Measurements from ENCODE around the gene AMHR2. TPM values are rescaled to one million over a fixed set of nuclear protein-coding genes. Genes with fewer than 3 reads are reported as not detected.

The AMHR2 gene
- total and polyA plus RNA-seq, 2 of the 4 experiments (the other 2 are of a cell fraction): not detected

DNA sequence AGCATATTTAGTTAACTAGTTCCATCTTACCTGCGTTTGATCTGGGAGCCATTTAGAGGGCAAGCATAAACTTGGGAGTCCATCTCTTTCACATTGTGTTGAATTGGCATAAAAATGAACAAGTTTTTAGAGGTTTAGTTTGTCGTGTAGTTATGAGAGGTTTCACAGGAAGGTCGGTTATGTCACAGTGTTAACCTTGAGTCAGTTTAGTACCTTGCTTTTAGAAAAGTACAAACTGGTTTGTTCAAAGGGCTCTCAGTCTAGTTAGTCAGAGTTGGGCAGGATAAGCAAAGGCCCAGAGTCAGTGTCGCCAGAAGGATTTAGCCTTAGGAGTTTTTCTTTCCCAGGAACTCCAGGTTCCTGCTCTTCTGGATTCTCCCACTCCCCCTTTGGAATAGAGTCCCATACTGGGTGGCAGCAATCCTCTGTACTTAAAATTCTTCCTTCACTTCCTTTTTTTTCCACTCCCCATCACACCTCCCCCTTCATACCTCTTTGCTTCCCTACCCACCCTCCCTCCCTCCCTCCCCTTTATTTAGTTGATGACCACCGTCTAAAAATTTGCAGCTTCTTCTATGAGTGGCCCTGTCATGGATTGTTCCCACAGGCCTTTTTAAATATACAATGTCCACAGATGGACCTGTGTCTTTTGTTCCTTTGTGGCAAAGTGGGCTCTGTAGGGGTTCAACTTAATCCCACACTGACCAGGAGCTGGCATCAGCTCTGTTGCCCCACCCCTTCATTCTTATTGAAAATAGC, 40.3 kb downstream of the AMHR2 start:
- in situ Hi-C loops (cut with MboI; ENCODE audit: low sequenced_read_pairs) (no loop called here), intact Hi-C loops (cut with micrococcal nuclease) (no loop called here), dilution Hi-C loops (cut with HindIII; ENCODE audit: low sequenced_read_pairs, unreplicated experiment) (no loop called here)
- TF ChIP-seq, protein P1, sequence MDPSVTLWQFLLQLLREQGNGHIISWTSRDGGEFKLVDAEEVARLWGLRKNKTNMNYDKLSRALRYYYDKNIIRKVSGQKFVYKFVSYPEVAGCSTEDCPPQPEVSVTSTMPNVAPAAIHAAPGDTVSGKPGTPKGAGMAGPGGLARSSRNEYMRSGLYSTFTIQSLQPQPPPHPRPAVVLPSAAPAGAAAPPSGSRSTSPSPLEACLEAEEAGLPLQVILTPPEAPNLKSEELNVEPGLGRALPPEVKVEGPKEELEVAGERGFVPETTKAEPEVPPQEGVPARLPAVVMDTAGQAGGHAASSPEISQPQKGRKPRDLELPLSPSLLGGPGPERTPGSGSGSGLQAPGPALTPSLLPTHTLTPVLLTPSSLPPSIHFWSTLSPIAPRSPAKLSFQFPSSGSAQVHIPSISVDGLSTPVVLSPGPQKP (IDR thresholded peaks at IDR 0.05; ENCODE audit: borderline replicate concordance, low read depth, low read length): no peak
- TF ChIP-seq RCOR1 (IDR thresholded peaks at IDR 0.05; ENCODE audit: insufficient replicate concordance, low read length): no peak
- BruUV-seq (replicated peaks): no TSS peak
- no peak overlapping the region for H2AK9ac ChIP-seq (replicated peaks; ENCODE audit: low read depth, low read length, poor library complexity)
- no peak overlapping the region for H3K23ac ChIP-seq (ENCODE audit: low read depth, low read length)
- H3K4ac ChIP-seq (ENCODE audit: low read depth, low read length): no peak overlapping the region
- H3K27ac ChIP-seq (ENCODE audit: insufficient read depth, low read length): no peak overlapping the region
- no peaks in the 10 kb centered on the region for H3K27me3 ChIP-seq (ENCODE audit: control insufficient read depth, insufficient read depth, low read length)
- H3K9me3 ChIP-seq (ENCODE audit: control insufficient read depth, insufficient read depth, low read length): no peaks in the 10 kb centered on the region
- H3K36me3 ChIP-seq (ENCODE audit: control insufficient read depth, insufficient read depth, low read length): peaks cover 85% of the 10 kb centered on the region
- peaks cover 46 to 86% of the 10 kb centered on the region in 2 experiments for H3K79me1 ChIP-seq (ENCODE audit: low read depth in 1 of 2, low read length in 2 of 2)
- peaks cover 92% of the 10 kb centered on the region for H4K20me1 ChIP-seq (ENCODE audit: insufficient read depth, low read length)
- no peak overlapping the region for H4K91ac ChIP-seq (ENCODE audit: insufficient read depth, low read depth, low read length)
- 83% methylated on average over 1 of the region's 5 CpGs; no CpG with 5 or more reads in 1 of the 2 experiments for WGBS, 2 experiments (ENCODE audit: extremely low coverage in 2 of 2, insufficient read length in 1 of 2)
- H3K18ac ChIP-seq (ENCODE audit: low read depth, low read length): no peak overlapping the region
- H4K8ac ChIP-seq (ENCODE audit: low read depth in 2 of 2, low read length in 2 of 2): no peak overlapping the region
- ATAC-seq (ENCODE audit: low read depth) (no peak; the same call in 1 of the 2 replicates), DNase-seq (no peak)
- no peak overlapping the region for H2AK5ac ChIP-seq (ENCODE audit: low read depth, low read length)
- H3K14ac ChIP-seq (replicated peaks; ENCODE audit: low read depth, low read length): no peak overlapping the region
- H3K4me1 ChIP-seq (ENCODE audit: control insufficient read depth, insufficient read depth, low read length): peaks cover 9% of the 10 kb centered on the region
- CTCF ChIA-PET: interaction anchor here (0.8 kb wide), 1 partner anchor 11 kb away, joined by 3 read pairs; no protein-coding TSS in a partner anchor
- no peaks in the 10 kb centered on the region; the same call in 1 of the 2 replicates for H3K9me1 ChIP-seq (ENCODE audit: insufficient read depth, low read length)
- H3K9ac ChIP-seq (ENCODE audit: low read depth, low read length): no peak overlapping the region
- POLR2A ChIA-PET (ENCODE audit: unreplicated experiment): no interaction called here
- H3K56ac ChIP-seq (ENCODE audit: extremely low read depth, insufficient read depth, low read length): no peak overlapping the region
- H4K5ac ChIP-seq (ENCODE audit: low read depth, low read length): no peak overlapping the region
- H2BK15ac ChIP-seq (ENCODE audit: low read depth, low read length): no peak overlapping the region
- H2AFZ ChIP-seq (replicated peaks; ENCODE audit: low read length, poor library complexity): no peak overlapping the region
- no peak overlapping the region for H3K4me2 ChIP-seq (ENCODE audit: low read depth, low read length)
- H2BK5ac ChIP-seq (ENCODE audit: low read depth, low read length, poor library complexity, severe bottlenecking): no peak overlapping the region
- H2BK120ac ChIP-seq (ENCODE audit: low read depth, low read length): no peak overlapping the region
- no peak overlapping the region for H2BK20ac ChIP-seq (ENCODE audit: low read depth, low read length)
- H3K4me3 ChIP-seq (ENCODE audit: insufficient read depth, low read depth, low read length): no peak overlapping the region

All from IMR-90 (cell line).